T47D (cell line): ENCODE results near the gene MLLT10.
A peak's percentile ranks its signal among the peaks of the same experiment; 100 is the strongest.

Source experiments
- DNase-seq, 2 experiments: peaks; one replicate each; pipeline versions ENCODE4 v3.0.0 to v3.0.0-alpha.2; 2011 to 2012; ENCODE audit warnings: low read depth in 1 of 2, low spot score in 1 of 2
- JUND ChIP-seq: IDR thresholded peaks from 2 replicates; pipeline ENCODE4 v1.6.1; 2012; ENCODE audit warnings: low read depth
- in situ Hi-C: cut with HindIII; loops from 2 replicates; pipeline ENCODE4 v1.10.0; 2016; ENCODE audit warnings: low sequenced_read_pairs, low pct_unique_long_range_greater_than_20kb

The MLLT10 gene

DNA sequence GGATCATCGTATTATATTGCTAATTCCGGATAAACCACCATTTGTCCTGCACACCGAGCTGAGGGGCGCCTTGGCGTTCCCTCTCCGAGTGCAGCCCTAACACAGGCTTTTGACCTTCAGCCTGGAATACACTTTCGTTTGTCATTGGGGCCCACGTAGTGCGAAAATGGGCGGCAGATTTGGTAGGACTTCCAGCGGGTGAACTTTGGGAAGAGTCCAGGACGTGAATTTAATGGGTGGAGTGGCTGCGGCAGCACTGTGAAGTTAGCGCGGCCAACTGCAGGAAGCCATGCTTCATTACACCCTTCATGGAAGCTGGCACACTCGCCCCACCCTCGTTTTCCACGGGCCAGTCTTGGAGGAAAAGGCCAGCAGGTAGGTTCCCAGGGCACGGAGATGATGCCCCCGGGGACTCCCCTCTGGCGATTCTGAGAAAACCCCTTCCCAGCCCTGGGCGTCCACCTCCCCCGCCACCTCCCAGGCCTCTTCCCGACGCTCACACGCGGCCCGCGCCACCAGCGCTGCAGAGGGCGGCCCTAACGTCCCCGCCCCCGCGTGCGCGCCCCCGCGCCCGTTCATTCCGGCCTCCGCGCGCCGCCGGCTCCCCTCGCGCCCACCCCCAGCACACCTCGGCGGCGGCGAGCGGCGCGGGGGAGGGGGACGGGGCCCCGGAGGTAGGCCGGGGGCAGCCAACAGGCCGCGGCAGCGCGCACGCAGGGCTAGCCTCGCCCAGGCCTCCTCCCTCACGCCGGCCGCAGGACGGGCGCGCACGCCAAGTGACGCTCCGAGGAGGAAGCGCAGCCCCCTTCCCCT, at the start of gene MLLT10:
MLLT10 (plus strand) TSS at position 766 of the 813 bp plus-strand sequence. CDS start 413 bp downstream, outside the sequence.
- peak; percentile 68 to 92 for DNase-seq
- no peak for TF ChIP-seq JUND
- in situ Hi-C loops = no loop called here

DNA sequence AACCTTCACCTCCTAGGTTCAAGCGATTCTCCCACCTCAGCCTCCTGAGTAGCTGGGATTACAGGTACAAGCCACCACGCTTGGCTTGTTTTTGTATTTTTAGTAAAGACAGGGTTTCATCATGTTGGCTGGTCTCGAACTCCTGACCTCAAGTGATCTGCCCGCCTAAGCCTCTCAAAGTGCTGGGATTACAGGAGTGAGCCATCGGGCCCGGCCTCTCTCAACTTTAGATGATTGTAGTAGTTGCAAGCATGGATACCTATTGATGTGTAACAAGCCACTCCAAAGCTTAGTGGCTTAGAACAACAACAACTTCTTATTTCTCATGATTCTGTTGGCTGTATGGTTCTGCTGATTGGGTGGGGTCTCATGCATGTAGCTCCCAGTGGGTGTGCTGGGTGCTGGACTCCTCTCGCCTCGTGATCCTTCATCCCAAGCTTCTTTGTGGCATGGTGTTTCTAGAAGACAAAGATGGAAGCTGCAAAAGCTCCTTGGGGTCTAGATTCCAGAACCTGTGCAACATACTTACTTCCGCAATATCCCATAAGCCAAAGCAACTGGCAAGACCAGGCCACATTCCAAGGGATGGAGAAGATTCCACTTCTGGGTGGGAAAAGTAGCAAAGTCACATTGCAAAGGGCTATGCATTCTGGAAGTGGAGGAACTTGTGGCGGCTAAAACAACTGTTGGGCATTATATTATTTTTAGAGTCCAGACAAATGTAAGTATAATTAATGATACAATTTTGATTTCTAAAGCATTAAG, 46.4 kb upstream of the MLLT10 start:
- in situ Hi-C loops = no loop called here
- TF ChIP-seq JUND = no peak
- DNase-seq = no peak

- in situ Hi-C loops = no loop called here
- no peak for TF ChIP-seq JUND
These were observed 45.6 kb upstream of the MLLT10 start for GRCh38 chr10:21488246-21488956.

DNA sequence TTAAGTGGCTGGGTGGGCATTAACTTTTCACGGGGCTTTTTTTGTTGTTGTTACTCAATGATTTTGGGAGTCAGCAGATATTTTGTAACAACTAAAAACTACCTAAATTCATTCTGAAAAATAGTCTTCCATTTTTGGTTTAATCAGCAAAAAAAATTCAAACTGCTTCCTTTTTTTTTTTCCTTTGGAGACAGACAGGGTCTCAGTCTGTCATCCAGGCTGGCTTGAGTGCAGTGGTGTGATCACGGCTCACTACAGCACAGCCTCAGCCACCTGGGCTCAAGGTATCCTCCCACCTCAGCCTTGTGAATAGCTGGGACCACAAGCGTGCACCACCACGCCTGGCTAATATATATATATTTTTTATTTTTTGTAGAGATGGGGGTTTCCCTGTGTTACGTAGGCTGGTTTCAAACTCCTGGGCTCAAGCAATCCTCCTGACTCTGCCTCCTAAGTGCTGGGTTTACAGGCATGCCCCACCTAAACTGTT, 45.0 kb upstream of the MLLT10 start:
- in situ Hi-C loops = no loop called here
- TF ChIP-seq JUND = no peak
- no peak for DNase-seq

More at GRCh38 chr10:21488246-21488956, 45.6 kb upstream of the MLLT10 start:
- DNase-seq = no peak

GRCh38 chr10:21490028-21490710, 43.9 kb upstream of the MLLT10 start:
- in situ Hi-C loops = no loop called here
- no peak for DNase-seq
- no peak for TF ChIP-seq JUND

GRCh38 chr10:21490711-21491105, 43.3 kb upstream of the MLLT10 start:
- TF ChIP-seq JUND = no peak
- in situ Hi-C loops = no loop called here
- no peak for DNase-seq

GRCh38 chr10:21492421-21492820, 41.6 kb upstream of the MLLT10 start:
- no peak for TF ChIP-seq JUND
- in situ Hi-C loops = no loop called here
- no peak for DNase-seq

GRCh38 chr10:21493784-21494183, 40.2 kb upstream of the MLLT10 start:
- DNase-seq = no peak
- in situ Hi-C loops = no loop called here
- no peak for TF ChIP-seq JUND

GRCh38 chr10:21494191-21495001, 39.6 kb upstream of the MLLT10 start:
- TF ChIP-seq JUND = no peak
- in situ Hi-C loops = no loop called here
- DNase-seq = peak in 1 of 2 experiments; percentile 14

- TF ChIP-seq JUND = no peak
- DNase-seq = no peak
These were observed 38.9 kb upstream of the MLLT10 start for GRCh38 chr10:21495002-21495751.

More at GRCh38 chr10:21495002-21495751, 38.9 kb upstream of the MLLT10 start:
- in situ Hi-C loops = no loop called here
